Parathyroid adenoma (tissue), 2 donors: ENCODE data around the gene GSKIP.

ENCODE experiments used
- H2AFZ ChIP-seq: fragments of 300-600 bp; sonication (generic); one replicate; pipeline ENCODE4 v1.7.0; 2017; ENCODE audit warnings: antibody characterized with exemption, mild to moderate bottlenecking
- H3K27ac ChIP-seq: fragments of 300-600 bp; sonication (generic); one replicate; pipeline ENCODE4 v1.7.0; 2017
- H3K27me3 ChIP-seq: fragments of 300-600 bp; sonication (generic); one replicate; pipeline ENCODE4 v1.7.0; 2017; ENCODE audit warnings: low read length; ENCODE audit not compliant: control insufficient read depth, insufficient read depth
- H3K36me3 ChIP-seq: fragments of 300-600 bp; sonication (generic); one replicate; pipeline ENCODE4 v1.7.0; 2017; ENCODE audit warnings: low read length; ENCODE audit not compliant: control insufficient read depth, insufficient read depth
- H3K4me1 ChIP-seq: fragments of 300-600 bp; sonication (generic); one replicate; pipeline ENCODE4 v1.7.0; 2017; ENCODE audit warnings: control low read depth
- H3K4me2 ChIP-seq: fragments of 300-600 bp; sonication (generic); one replicate; pipeline ENCODE4 v1.7.0; 2017; ENCODE audit warnings: low read length
- H3K4me3 ChIP-seq: fragments of 300-600 bp; sonication (generic); one replicate; pipeline ENCODE4 v1.7.0; 2017; ENCODE audit warnings: low read depth, low read length
- H3K79me2 ChIP-seq: fragments of 300-600 bp; sonication (generic); one replicate; pipeline ENCODE4 v1.7.0; 2017; ENCODE audit warnings: control low read depth
- H3K9ac ChIP-seq: fragments of 300-600 bp; sonication (generic); one replicate; pipeline ENCODE4 v1.7.0; 2017; ENCODE audit warnings: mild to moderate bottlenecking
- H3K9me3 ChIP-seq: fragments of 300-600 bp; sonication (generic); one replicate; pipeline ENCODE4 v1.7.0; 2017; ENCODE audit warnings: low read length; ENCODE audit not compliant: control insufficient read depth
- TF ChIP-seq, protein P1 (sequence below): fragments of 300-600 bp; sonication (generic); IDR thresholded peaks from one replicate; pipeline ENCODE4 v1.7.0; 2017; ENCODE audit warnings: antibody characterized with exemption, mild to moderate bottlenecking
- donor health status: primary hyperparathyroidism.

Gene GSKIP, protein sequence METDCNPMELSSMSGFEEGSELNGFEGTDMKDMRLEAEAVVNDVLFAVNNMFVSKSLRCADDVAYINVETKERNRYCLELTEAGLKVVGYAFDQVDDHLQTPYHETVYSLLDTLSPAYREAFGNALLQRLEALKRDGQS

DNA sequence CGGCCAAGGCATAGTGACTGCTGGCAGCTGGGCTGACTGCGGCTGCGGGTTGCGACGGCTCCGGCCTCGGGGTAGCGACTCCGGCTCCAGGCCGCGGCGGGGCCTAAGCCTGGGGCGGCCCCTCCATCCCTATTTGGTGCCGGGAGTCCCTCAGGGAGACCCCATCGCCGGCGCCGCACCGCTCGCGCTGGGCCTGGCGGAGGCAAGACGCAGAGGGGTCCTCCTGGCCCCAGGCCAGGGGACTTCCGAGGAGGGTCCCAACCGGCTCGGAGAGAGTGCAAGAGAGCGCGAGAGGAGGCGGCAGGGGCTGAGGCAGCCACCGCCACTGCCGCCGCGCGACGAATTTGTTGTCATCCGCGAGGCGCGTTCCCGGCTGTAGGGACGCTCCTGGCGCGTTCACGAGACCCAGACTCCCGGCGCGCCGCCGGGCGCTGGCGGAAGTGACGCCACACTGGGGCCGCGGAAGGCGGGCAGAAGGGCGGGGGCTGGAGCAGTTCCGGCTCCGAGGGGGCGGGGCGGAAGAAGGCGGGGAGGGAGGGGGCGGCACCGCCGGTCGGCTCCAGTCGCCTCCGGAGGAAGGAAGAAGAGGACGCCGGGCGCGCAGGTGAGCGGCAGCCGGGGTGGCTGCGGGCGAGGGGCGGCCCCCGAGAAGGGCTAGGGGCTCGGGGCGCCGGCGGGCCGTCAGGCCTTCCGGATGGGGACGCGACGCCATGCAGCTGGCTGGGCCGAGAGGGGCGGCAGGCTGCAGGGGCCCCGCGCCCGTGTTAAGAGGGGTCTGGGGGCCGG, at the start of gene GSKIP, which contains the start of gene ATG2B:
TSS of gene GSKIP (plus strand) at position 562 of the 786 bp plus-strand sequence. CDS start 18,722 bp downstream, outside the sequence.
TSS of gene ATG2B (minus strand) at position 377 of the 786 bp plus-strand sequence. CDS start at position 12, 365 bp downstream.
- Histone ChIP-seq H3K9me3 (no peaks in the 10 kb centered on the region), H3K36me3 (no peaks in the 10 kb centered on the region), H3K79me2 (peaks cover 46% of the 10 kb centered on the region), H2AFZ (peak within 1 kb of the TSS; percentile 93), H3K4me2 (peak within 1 kb of the TSS; percentile 83), H3K4me1 (peaks cover 8% of the 10 kb centered on the region), H3K4me3 (peak within 1 kb of the TSS; percentile 90), H3K27me3 (no peaks in the 10 kb centered on the region), H3K27ac (peak within 1 kb of the TSS; percentile 79), H3K9ac (peak within 1 kb of the TSS; percentile 68)
- TF ChIP-seq, protein P1, sequence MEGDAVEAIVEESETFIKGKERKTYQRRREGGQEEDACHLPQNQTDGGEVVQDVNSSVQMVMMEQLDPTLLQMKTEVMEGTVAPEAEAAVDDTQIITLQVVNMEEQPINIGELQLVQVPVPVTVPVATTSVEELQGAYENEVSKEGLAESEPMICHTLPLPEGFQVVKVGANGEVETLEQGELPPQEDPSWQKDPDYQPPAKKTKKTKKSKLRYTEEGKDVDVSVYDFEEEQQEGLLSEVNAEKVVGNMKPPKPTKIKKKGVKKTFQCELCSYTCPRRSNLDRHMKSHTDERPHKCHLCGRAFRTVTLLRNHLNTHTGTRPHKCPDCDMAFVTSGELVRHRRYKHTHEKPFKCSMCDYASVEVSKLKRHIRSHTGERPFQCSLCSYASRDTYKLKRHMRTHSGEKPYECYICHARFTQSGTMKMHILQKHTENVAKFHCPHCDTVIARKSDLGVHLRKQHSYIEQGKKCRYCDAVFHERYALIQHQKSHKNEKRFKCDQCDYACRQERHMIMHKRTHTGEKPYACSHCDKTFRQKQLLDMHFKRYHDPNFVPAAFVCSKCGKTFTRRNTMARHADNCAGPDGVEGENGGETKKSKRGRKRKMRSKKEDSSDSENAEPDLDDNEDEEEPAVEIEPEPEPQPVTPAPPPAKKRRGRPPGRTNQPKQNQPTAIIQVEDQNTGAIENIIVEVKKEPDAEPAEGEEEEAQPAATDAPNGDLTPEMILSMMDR = no peak

DNA sequence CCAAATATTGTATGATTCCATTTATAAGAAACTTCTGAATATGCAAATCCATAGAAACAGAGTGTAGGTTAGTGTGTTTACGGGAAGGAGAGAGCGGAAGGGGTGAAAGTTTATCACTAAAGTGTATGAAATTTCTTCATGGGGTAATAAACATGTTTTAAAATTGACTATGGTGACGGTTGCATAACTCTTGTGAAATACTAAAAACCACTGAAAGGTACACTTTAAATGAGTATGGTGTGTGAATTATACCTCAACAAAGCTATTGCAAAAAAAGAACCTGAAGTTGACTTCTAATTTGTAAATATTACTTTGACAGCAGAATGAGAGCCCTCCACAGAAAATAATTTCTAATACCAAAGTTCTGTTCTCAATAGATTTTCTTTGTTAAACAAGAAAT, 47.2 kb upstream of the GSKIP start:
- H3K9me3 ChIP-seq = no peaks in the 10 kb centered on the region

DNA sequence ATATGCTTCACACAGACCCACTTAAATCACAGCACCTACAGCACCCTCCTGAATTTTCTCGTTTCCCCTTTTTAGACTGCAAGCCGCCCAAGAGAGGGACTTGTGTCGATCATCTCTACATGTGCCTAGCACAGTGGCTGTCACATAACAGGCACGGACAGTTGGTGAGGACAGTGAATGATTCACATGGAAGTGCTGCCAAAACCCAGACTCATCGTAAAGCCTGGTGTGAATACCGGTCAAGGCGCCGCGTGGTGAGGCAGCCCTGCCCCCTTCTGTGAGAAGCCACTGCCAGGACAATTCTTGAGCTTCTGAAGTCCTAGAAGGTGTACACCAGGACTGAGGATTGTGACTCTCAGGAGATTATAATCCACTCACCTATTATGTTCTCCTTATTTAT, 44.5 kb upstream of the GSKIP start:
- H3K27me3 ChIP-seq = no peaks in the 10 kb centered on the region
- no peaks in the 10 kb centered on the region for H3K79me2 ChIP-seq
- no peak overlapping the region for H2AFZ ChIP-seq
- no peaks in the 10 kb centered on the region for H3K4me1 ChIP-seq
- H3K9me3 ChIP-seq = no peaks in the 10 kb centered on the region
- TF ChIP-seq, protein P1 = no peak
- H3K4me3 ChIP-seq = no peak overlapping the region
- H3K36me3 ChIP-seq = no peaks in the 10 kb centered on the region
- no peak overlapping the region for H3K4me2 ChIP-seq
- H3K27ac ChIP-seq = no peak overlapping the region
- H3K9ac ChIP-seq = no peak overlapping the region

More for the DNA sequence above, 47.2 kb upstream of the GSKIP start:
- Histone ChIP-seq H3K4me3 (no peak overlapping the region), H3K4me1 (no peaks in the 10 kb centered on the region), H3K27me3 (no peaks in the 10 kb centered on the region), H2AFZ (no peak overlapping the region), H3K36me3 (no peaks in the 10 kb centered on the region), H3K27ac (no peak overlapping the region), H3K9ac (no peak overlapping the region), H3K4me2 (no peak overlapping the region), H3K79me2 (no peaks in the 10 kb centered on the region)
- TF ChIP-seq, protein P1 = no peak

DNA sequence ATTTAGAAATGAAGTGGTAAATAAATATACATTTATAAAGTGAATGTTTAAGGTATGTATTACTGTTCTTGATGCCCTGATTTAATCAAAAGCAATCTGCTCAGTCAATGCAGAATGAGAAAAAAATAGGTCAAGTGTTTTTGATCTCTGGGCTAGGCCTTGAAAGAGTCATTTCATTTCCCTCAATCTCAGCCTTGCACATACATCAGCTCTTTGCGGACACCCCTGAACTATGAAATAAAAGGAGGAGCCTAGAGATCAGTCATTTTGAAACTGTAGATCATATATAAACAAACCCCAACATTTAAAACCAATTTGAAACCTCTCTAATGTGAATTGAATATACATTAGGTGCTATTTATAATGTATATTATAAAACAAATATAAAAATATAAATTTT, 42.7 kb upstream of the GSKIP start:
- H3K4me2 ChIP-seq = no peak overlapping the region
- H3K79me2 ChIP-seq = no peaks in the 10 kb centered on the region
- no peaks in the 10 kb centered on the region for H3K9me3 ChIP-seq
- TF ChIP-seq, protein P1 = no peak
- H3K36me3 ChIP-seq = no peaks in the 10 kb centered on the region
- H3K9ac ChIP-seq = no peak overlapping the region
- no peak overlapping the region for H2AFZ ChIP-seq
- H3K27me3 ChIP-seq = no peaks in the 10 kb centered on the region
- no peaks in the 10 kb centered on the region for H3K4me1 ChIP-seq
- no peak overlapping the region for H3K4me3 ChIP-seq
- no peak overlapping the region for H3K27ac ChIP-seq
